HK-2 (cell line): Measurements from ENCODE around the gene TSPAN18.

Experiments used
- DNase-seq: peaks from one replicate; pipeline ENCODE4 v3.0.0-alpha.2; 2018; ENCODE audit not compliant: unreplicated experiment

The TSPAN18 gene

GRCh38 chr11:44916801-44917385 is 190.1 kb downstream of the TSPAN18 start:
- no peak for DNase-seq

- DNase-seq, result no peak
Observed at GRCh38 chr11:44917741-44918140, 191.0 kb downstream of the TSPAN18 start.

- DNase-seq, result no peak
Observed at GRCh38 chr11:44920451-44920850, 193.7 kb downstream of the TSPAN18 start.

- DNase-seq, result no peak
Observed at GRCh38 chr11:44923115-44923514, 196.4 kb downstream of the TSPAN18 start.

- DNase-seq, result no peak
Observed at GRCh38 chr11:44923806-44924205, 197.0 kb downstream of the TSPAN18 start.

GRCh38 chr11:44926036-44926435 is 199.3 kb downstream of the TSPAN18 start:
- DNase-seq, result no peak

GRCh38 chr11:44927174-44927661 is 200.5 kb downstream of the TSPAN18 start:
- peak; percentile 64 for DNase-seq

- DNase-seq, result no peak
Observed at GRCh38 chr11:44928144-44928543, 201.4 kb downstream of the TSPAN18 start.

- DNase-seq, result no peak
Observed at GRCh38 chr11:44928816-44929215, 202.1 kb downstream of the TSPAN18 start.

GRCh38 chr11:44930588-44931302 is 204.0 kb downstream of the TSPAN18 start:
- no peak for DNase-seq

GRCh38 chr11:44931466-44931865 is 204.7 kb downstream of the TSPAN18 start:
- DNase-seq, result no peak

- DNase-seq, result no peak
Observed at GRCh38 chr11:44934110-44934509, 207.3 kb downstream of the TSPAN18 start.

- no peak for DNase-seq
Observed at GRCh38 chr11:44934735-44935250, 208.0 kb downstream of the TSPAN18 start.

GRCh38 chr11:44936525-44936924 is 209.8 kb downstream of the TSPAN18 start:
- peak; percentile 78 for DNase-seq

- DNase-seq, result no peak
Observed at GRCh38 chr11:44936951-44937543, 210.3 kb downstream of the TSPAN18 start.

GRCh38 chr11:44938066-44938691 is 211.4 kb downstream of the TSPAN18 start:
- DNase-seq, result no peak

- DNase-seq, result no peak
Observed at GRCh38 chr11:44939673-44940395, 213.1 kb downstream of the TSPAN18 start.

GRCh38 chr11:44940404-44940803 is 213.6 kb downstream of the TSPAN18 start:
- no peak for DNase-seq

- no peak for DNase-seq
Observed at GRCh38 chr11:44940835-44941234, 214.1 kb downstream of the TSPAN18 start.

- DNase-seq, result no peak
Observed at GRCh38 chr11:44941259-44942021, 214.7 kb downstream of the TSPAN18 start.
